Measurements from ENCODE around the gene EIF4E.
"Not testable (repeated sequence)": the region's sequence is repeated elsewhere in the genome, so short reads cannot be mapped to it uniquely, and the experiment has no call there.

The EIF4E gene

GRCh38 chr4:98899277-98899676, 29.7 kb downstream of the EIF4E start:
- Histone ChIP-seq H3K4me3 (ENCODE audit: low read depth, low read length) (no peak overlapping the region), H3K4me1 (no peaks in the 10 kb centered on the region), H3K36me3 (peaks cover 63% of the 10 kb centered on the region), H3K27me3 (no peaks in the 10 kb centered on the region), H3K9me3 (no peaks in the 10 kb centered on the region)
- no peak for DNase-seq
- no peak for TF ChIP-seq CTCF (IDR thresholded peaks at IDR 0.05; ENCODE audit: low read depth, low read length)

- peaks cover 71% of the 10 kb centered on the region for H3K36me3 ChIP-seq
Observed at GRCh38 chr4:98891478-98892337, 37.2 kb downstream of the EIF4E start.

GRCh38 chr4:98890702-98891455, 38.1 kb downstream of the EIF4E start:
- Histone ChIP-seq H3K36me3 (peaks cover 78% of the 10 kb centered on the region), H3K27me3 (no peaks in the 10 kb centered on the region), H3K4me1 (no peaks in the 10 kb centered on the region), H3K4me3 (ENCODE audit: low read depth, low read length) (no peak overlapping the region), H3K9me3 (no peaks in the 10 kb centered on the region)
- no peak for TF ChIP-seq CTCF (IDR thresholded peaks at IDR 0.05; ENCODE audit: low read depth, low read length)
- no peak for DNase-seq

More at GRCh38 chr4:98891478-98892337, 37.2 kb downstream of the EIF4E start:
- Histone ChIP-seq H3K9me3 (no peaks in the 10 kb centered on the region), H3K27me3 (no peaks in the 10 kb centered on the region), H3K4me1 (no peaks in the 10 kb centered on the region), H3K4me3 (ENCODE audit: low read depth, low read length) (no peak overlapping the region)
- DNase-seq: no peak
- no peak for TF ChIP-seq CTCF (IDR thresholded peaks at IDR 0.05; ENCODE audit: low read depth, low read length)

- Histone ChIP-seq H3K4me1 (no peaks in the 10 kb centered on the region), H3K4me3 (ENCODE audit: low read depth, low read length) (no peak overlapping the region), H3K9me3 (no peaks in the 10 kb centered on the region), H3K27me3 (no peaks in the 10 kb centered on the region), H3K36me3 (peaks cover 68% of the 10 kb centered on the region)
- DNase-seq: no peak
- TF ChIP-seq CTCF (IDR thresholded peaks at IDR 0.05; ENCODE audit: low read depth, low read length): no peak
Observed at GRCh38 chr4:98887145-98887544, 41.8 kb downstream of the EIF4E start.

- not testable (repeated sequence) for H3K9me3 ChIP-seq; DNase-seq; H3K4me3 ChIP-seq (ENCODE audit: low read depth, low read length); H3K4me1 ChIP-seq; H3K27me3 ChIP-seq
- peaks cover 73% of the 10 kb centered on the region for H3K36me3 ChIP-seq
Observed at GRCh38 chr4:98886382-98886781, 42.6 kb downstream of the EIF4E start.

- H3K9me3 ChIP-seq; H3K4me3 ChIP-seq (ENCODE audit: low read depth, low read length); H3K27me3 ChIP-seq; DNase-seq; H3K4me1 ChIP-seq: not testable (repeated sequence)
- peaks cover 47% of the 10 kb centered on the region for H3K36me3 ChIP-seq
Observed at GRCh38 chr4:98880884-98881283, 48.0 kb downstream of the EIF4E start.

- Histone ChIP-seq H3K36me3 (peaks cover 33% of the 10 kb centered on the region), H3K27me3 (no peaks in the 10 kb centered on the region), H3K4me3 (ENCODE audit: low read depth, low read length) (no peak overlapping the region), H3K9me3 (no peaks in the 10 kb centered on the region), H3K4me1 (no peaks in the 10 kb centered on the region)
- TF ChIP-seq CTCF (IDR thresholded peaks at IDR 0.05; ENCODE audit: low read depth, low read length): no peak
- no peak for DNase-seq
Observed at GRCh38 chr4:98879515-98879914, 49.4 kb downstream of the EIF4E start.
